Measurements from ENCODE around the gene EPN3. TPM values are rescaled to one million over a fixed set of nuclear protein-coding genes. Genes with fewer than 3 reads are reported as not detected.

The EPN3 gene
- total RNA-seq, 4 donors from 2014 or later, result 99.2 to 174 (median 115) TPM

DNA sequence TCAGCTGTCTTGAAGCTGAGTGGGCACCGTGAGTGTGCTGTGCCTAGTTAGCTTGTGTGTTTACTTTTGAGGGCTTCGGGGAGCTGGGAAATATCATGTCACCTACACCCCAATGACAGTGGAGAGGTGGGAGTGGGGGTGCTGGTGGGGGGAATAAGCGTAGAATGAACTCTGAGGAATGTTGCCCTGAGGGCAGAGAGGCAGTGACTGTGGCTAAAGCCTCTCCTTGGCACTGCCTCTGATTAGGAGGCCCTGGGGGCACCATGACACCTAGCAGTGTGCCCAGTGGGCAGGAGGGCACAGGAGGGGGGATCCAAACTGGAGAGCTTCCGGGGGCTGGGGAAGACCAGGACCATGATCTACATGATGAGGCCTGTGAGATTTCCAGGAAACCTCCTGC is 52.8 kb downstream of the EPN3 start:
- intact Hi-C loops (cut with DNase I; ENCODE audit: low total_unique reads), result no loop called here
- 78 to 88% methylated on average over 4 of the region's 4 CpGs for WGBS, 2 donors
- no peak for TF ChIP-seq POLR2A (IDR thresholded peaks at IDR 0.05)
- TF ChIP-seq CTCF (IDR thresholded peaks at IDR 0.05), result no peak
- DNase-seq (ENCODE audit: low spot score in 2 of 2), result no peak
- no peak overlapping the region for H3K4me3 ChIP-seq (ENCODE audit: low read depth, poor library complexity, severe bottlenecking)

GRCh38 chr17:50585891-50586290 is 53.4 kb downstream of the EPN3 start:
- H3K4me3 ChIP-seq (ENCODE audit: low read depth, poor library complexity, severe bottlenecking), result no peak overlapping the region
- 76 to 79% methylated on average over 7 to 8 of the region's 8 CpGs for WGBS, 2 donors

DNA sequence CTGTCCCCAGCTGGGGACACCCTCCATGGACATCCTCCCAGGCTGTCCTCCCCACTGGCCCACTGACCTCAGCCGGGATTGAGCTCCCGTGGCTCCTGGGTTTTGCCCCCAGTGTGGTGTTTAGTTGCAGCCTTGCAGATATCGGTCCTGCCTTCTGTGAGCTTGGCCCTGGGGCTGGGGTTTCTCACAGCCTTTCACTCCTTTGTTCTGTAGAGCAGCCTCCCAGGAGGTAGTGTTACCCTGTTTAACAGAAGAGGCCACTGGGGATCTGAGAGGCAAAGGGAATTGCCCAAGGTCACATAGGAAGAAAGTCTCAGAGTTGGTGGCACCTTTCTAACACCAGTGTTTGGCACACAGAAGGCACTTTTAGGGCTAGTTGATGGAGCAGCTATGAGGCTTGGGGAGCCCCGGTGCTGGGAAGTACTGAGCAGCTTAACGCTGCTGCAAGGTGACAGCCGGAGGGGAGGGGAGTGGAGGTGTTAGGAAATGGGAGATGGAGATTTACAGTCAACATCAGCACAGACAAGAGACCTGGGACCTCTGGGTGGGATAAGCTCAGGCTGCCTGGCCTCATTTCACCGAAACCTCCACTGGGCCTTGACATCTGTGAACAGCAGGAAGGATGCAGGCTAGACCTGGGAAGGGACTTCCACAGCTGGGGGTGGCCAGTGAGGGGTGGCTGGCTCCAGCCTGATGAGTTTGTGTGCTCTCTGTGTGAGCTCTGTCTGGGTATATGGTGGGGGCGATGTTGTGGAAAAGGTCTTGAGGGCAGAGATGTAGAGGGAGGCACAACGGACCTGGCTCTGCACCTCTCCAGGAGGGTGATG is 54.1 kb downstream of the EPN3 start:
- H3K4me3 ChIP-seq (ENCODE audit: low read depth, poor library complexity, severe bottlenecking), result no peak overlapping the region
- TF ChIP-seq POLR2A (IDR thresholded peaks at IDR 0.05), result no peak
- TF ChIP-seq CTCF (IDR thresholded peaks at IDR 0.05), result no peak

More at GRCh38 chr17:50585891-50586290, 53.4 kb downstream of the EPN3 start:
- intact Hi-C loops (cut with DNase I; ENCODE audit: low total_unique reads), result no loop called here
- no peak for DNase-seq (ENCODE audit: low spot score in 2 of 2)
- no peak for TF ChIP-seq POLR2A (IDR thresholded peaks at IDR 0.05)
- TF ChIP-seq CTCF (IDR thresholded peaks at IDR 0.05), result no peak

GRCh38 chr17:50587571-50587970 is 55.0 kb downstream of the EPN3 start:
- WGBS, 2 donors, result 75 to 84% methylated on average over 9 of the region's 9 CpGs
- no peak overlapping the region for H3K4me3 ChIP-seq (ENCODE audit: low read depth, poor library complexity, severe bottlenecking)
- intact Hi-C loops (cut with DNase I; ENCODE audit: low total_unique reads), result no loop called here
- no peak for DNase-seq (ENCODE audit: low spot score in 2 of 2)
- no peak for TF ChIP-seq CTCF (IDR thresholded peaks at IDR 0.05)
- no peak for TF ChIP-seq POLR2A (IDR thresholded peaks at IDR 0.05)

More for the DNA sequence above, 54.1 kb downstream of the EPN3 start:
- no peak for DNase-seq (ENCODE audit: low spot score in 2 of 2)
- 85 to 91% methylated on average over 9 of the region's 9 CpGs for WGBS, 2 donors
- intact Hi-C loops (cut with DNase I; ENCODE audit: low total_unique reads), result no loop called here

- WGBS, 2 donors, result 77 to 78% methylated on average over 16 to 18 of the region's 18 CpGs
- DNase-seq (ENCODE audit: low spot score in 2 of 2), result no peak
- TF ChIP-seq POLR2A (IDR thresholded peaks at IDR 0.05), result no peak
- no peak for TF ChIP-seq CTCF (IDR thresholded peaks at IDR 0.05)
- H3K4me3 ChIP-seq (ENCODE audit: low read depth, poor library complexity, severe bottlenecking), result no peak overlapping the region
- intact Hi-C loops (cut with DNase I; ENCODE audit: low total_unique reads), result no loop called here
Measured at GRCh38 chr17:50588391-50589049, 56.0 kb downstream of the EPN3 start.

Data from lower leg skin (tissue), 4 donors.